Bronchial epithelial cell (primary cell): ENCODE measurements around the gene RALGPS1. TPM values are rescaled to one million over a fixed set of nuclear protein-coding genes. Genes with fewer than 3 reads are reported as not detected.

ENCODE experiments used
- DNase-seq: peaks from one replicate; pipeline ENCODE4 v3.0.0-alpha.2; 2010; ENCODE audit warnings: low read depth
- FAIRE-seq: peaks from 2 replicates; lab custom pipeline; 2011; peaks lifted over from hg19 to GRCh38; lab: Jason Lieb, UNC
- H3K27me3 ChIP-seq: 2 replicates; pipeline ENCODE4 v1.5.1; 2011; ENCODE audit warnings: low read length; ENCODE audit not compliant: control insufficient read depth, insufficient read depth
- H3K36me3 ChIP-seq: 2 replicates; pipeline ENCODE4 v1.5.1; 2011; ENCODE audit warnings: low read length; ENCODE audit not compliant: control insufficient read depth, insufficient read depth
- H3K4me3 ChIP-seq: 2 replicates; pipeline ENCODE4 v1.5.1; 2011; ENCODE audit warnings: mild to moderate bottlenecking, low read depth, low read length, control low read depth
- total RNA-seq: library from RNA; depleted of rRNA; stranded (reverse); fragments of >200 nt; gene quantifications from 2 replicates; pipeline ENCODE4 v1.2.1, GENCODE V29; 2014
- TF ChIP-seq, protein P1 (sequence below): IDR thresholded peaks from 2 replicates; pipeline ENCODE4 v1.5.1; 2011; ENCODE audit warnings: mild to moderate bottlenecking, moderate library complexity, low read length, control low read depth, inconsistent platforms; ENCODE audit not compliant: insufficient read depth, severe bottlenecking

Gene RALGPS1
- total RNA-seq, 1 donor from 2014 or later = 3.2 TPM

DNA sequence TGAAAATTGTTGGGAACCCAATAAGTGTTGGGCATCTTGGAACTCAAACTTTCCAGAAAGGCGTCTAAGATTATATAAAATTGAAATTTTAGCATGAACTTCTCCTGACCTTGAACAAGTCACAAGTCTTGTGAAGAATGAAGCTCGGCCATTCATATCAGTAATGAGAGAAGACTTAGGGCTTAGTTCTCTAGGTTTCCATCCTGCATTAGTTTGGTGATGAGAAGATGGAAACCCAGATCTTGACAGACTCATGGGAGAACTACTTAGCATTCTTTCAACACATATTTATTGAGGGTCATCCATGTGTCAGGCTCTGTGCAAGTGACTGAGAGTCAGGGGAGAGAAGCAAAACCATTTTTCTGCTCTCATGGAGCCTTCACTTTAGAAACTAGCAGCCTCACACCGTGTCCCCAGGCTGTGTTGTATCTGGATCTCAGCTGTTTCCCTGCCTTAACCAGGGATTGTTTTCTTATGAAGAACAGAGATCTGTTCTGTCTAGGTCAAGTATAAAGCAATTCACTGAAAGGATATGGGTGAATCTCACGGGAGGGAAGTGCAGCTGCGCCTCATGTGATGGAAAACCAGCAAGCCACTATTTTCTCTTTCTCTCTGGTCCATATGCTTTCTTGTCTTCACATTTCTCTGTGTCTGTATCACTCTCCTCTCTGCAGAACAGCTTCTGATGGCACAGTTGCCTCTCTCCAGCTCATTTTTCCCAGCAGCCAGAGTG, 353.4 kb downstream of the RALGPS1 start:
- DNase-seq (no peak), FAIRE-seq (no peak)
- TF ChIP-seq, protein P1, sequence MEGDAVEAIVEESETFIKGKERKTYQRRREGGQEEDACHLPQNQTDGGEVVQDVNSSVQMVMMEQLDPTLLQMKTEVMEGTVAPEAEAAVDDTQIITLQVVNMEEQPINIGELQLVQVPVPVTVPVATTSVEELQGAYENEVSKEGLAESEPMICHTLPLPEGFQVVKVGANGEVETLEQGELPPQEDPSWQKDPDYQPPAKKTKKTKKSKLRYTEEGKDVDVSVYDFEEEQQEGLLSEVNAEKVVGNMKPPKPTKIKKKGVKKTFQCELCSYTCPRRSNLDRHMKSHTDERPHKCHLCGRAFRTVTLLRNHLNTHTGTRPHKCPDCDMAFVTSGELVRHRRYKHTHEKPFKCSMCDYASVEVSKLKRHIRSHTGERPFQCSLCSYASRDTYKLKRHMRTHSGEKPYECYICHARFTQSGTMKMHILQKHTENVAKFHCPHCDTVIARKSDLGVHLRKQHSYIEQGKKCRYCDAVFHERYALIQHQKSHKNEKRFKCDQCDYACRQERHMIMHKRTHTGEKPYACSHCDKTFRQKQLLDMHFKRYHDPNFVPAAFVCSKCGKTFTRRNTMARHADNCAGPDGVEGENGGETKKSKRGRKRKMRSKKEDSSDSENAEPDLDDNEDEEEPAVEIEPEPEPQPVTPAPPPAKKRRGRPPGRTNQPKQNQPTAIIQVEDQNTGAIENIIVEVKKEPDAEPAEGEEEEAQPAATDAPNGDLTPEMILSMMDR = no peak
- Histone ChIP-seq H3K27me3 (no peaks in the 10 kb centered on the region), H3K36me3 (no peaks in the 10 kb centered on the region), H3K4me3 (no peak overlapping the region)

GRCh38 chr9:127269449-127269848, 354.9 kb downstream of the RALGPS1 start:
- TF ChIP-seq, protein P1 = no peak
- DNase-seq (no peak), FAIRE-seq (no peak)
- H3K4me3 ChIP-seq = no peak overlapping the region
- H3K27me3 ChIP-seq = no peaks in the 10 kb centered on the region
- no peaks in the 10 kb centered on the region for H3K36me3 ChIP-seq

Other genes starting within 250 kb of the RALGPS1 start
- gene ZBTB43, start 109.7 kb upstream of the RALGPS1 start, total RNA-seq = 12.8 and 21.9 TPM in 2 replicates
- 5.9 and 6.6 TPM in 2 replicates for gene ZBTB34, start 54.1 kb upstream of the RALGPS1 start, total RNA-seq
- gene ANGPTL2, start 207.9 kb downstream of the RALGPS1 start, total RNA-seq = 0.13 and 0.79 TPM in 2 replicates